GM21528 (cell line): ENCODE results near the gene CGNL1.

ENCODE experiments used
- ATAC-seq: cut with Tn5 transposase; IDR thresholded peaks from one replicate; pipeline ENCODE4 v1.9.1; 2021; ENCODE audit warnings: mild to moderate bottlenecking, moderate library complexity; ENCODE audit not compliant: unreplicated experiment, low FRiP score

The CGNL1 gene

GRCh38 chr15:57419335-57419734 lies 43.0 kb downstream of the CGNL1 start:
- no peak for ATAC-seq

DNA sequence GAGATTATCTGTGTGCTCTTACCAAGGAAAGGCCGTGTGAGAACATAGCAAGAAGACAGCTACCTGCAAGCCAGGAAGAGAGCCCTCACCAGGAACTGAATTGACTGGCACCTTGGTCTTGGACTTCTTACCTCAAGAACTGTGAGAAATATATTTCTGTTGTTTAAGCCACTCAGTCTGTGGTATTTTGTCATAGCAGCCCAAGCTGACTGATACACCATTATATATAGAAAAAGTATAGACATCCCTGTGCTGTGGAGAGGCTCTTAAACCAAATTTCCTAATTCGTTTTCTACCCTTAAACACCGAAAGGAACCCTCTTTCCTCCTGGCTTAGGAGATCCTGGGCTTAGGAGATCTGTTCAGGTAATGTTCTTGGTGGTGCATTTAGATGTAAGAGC lies 44.8 kb downstream of the CGNL1 start:
- ATAC-seq = no peak

DNA sequence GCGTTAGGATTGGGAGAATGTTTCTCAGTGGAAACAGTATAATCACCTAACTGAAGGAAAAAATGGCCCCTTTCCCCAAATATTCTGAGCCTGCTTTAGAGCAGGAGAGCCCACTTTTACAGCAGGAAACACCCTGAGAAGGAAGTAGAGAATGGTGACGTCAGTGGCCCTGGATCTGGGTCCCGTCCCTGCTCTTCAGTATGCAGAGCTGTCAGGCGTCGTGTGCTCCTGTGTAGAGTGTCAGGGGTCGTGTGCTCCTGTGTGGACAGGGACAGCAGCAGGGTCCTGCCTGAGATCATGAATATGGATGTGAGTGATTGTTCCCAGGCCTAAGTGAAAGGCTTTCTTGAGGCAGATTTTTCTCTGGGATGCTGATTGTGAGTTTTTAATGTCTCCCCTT lies 45.2 kb downstream of the CGNL1 start:
- ATAC-seq = no peak

DNA sequence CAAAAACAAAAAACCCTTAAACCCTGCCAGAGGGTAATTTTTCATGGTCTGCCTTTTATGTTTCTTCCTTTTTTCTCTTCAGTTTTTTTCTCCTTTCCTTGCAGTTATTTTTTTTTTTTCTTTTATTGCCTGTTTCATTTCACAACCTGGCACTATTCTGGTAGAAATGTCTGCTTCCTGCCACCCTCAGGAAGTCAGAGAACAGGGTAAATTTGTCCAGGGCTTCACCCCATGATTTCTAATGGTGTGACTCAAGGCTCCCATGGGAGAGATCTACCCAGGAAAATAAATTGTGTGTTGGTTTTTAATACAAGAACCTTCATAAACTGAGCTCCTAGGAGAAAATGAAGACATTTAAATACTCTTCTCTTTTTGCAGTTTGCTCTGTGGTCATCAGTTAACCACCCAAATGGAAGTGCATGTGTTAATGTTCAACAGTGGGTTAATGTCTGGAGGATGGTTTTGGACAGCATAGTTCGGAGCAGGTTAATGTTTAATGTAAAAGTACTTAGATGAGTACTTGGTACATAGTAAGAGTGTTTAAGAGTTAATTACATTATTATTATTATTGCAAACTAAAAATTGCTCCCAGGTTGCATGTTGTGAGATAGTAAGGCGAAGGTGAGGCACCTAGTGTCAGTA lies 45.9 kb downstream of the CGNL1 start:
- peak; percentile 81 for ATAC-seq

DNA sequence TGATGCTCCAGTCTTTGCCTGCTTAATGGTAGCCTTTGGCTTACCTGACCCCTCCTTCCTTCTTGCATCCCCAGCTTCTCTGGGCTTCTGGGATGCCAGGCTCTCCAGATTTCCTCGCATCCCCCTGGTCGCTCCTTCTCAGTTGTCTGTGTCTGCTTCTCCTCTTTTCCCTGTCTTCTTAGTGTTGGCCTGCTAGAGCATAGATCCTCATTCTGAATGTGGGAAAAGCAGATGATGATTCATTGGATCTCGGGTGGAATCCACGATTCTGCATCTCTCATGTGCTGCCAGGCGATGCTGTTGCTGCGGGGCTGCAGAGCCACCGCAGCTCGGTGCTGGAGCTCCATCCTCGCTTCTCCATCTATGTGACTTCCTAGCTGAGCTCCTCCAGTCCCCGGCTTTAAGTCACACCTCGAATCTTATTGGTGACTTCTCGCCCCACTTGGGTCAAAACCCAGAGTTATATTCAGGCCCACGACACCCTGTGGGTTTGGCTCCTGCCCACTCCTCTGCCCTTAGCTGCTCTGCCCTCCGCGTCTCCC lies 47.4 kb downstream of the CGNL1 start:
- no peak for ATAC-seq

GRCh38 chr15:57424628-57425405 lies 48.5 kb downstream of the CGNL1 start:
- ATAC-seq = no peak

DNA sequence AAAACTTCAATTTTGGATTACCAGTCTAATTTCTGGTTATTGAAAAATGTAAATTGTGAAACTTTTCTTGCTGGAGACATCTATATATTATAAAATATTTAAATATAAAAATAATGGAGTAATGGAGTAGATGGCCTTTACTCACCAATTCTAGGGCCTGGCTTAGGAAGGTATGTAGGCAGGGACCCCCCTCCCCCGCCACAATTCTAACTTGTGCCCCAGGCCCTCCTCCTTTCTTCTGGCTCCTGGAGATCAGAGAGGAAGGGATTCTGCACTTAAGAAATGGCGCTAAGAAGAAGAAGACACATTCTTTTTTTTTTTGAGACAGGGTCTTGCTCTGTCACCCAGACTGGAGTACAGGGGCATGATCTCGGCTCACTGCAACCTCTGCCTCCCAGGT lies 49.5 kb downstream of the CGNL1 start:
- no peak for ATAC-seq

DNA sequence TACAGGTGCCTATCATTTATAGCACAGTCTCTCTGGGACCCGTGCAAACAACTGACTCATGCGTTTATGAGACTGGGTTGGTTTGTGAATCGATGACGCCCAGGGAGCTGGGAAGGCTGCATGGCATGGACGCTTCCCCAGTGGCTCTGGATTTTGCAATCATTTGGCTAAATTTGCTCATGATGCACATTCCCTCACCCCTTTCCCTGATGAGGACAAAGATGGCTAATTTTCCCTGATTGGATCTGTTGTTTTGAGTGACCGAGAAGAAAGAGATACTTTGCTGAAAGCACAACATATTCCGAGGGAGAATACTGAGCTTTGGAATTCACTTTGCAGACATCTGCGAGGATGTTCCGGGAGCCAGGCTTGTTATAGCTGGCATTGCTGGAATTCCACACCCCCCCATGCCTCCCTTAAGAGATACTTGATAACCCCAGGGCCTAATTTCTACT lies 51.1 kb downstream of the CGNL1 start:
- ATAC-seq = no peak

- ATAC-seq = no peak
These were observed 55.9 kb downstream of the CGNL1 start for GRCh38 chr15:57432141-57432741.

DNA sequence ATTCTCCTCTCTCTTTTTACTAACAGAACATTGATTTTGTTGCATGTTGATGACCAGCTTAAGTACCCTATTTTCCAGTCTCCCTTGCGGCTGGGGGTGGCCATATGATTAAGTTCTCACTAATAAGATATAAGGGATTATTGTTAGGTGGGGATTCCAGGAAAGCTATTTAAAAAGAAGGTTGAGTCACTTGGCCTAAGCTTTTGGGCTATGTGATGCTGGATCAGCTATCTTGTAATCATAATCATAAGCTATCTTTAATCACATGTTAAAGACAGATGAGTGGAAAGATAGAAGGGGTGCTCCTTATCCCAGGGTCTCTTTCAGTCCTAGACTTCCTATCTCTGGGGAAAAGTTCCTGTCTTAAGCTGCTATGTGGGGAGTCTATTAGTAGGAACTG lies 59.9 kb downstream of the CGNL1 start:
- ATAC-seq = no peak

GRCh38 chr15:57436961-57437360 lies 60.7 kb downstream of the CGNL1 start:
- ATAC-seq = no peak

GRCh38 chr15:57437564-57437963 lies 61.3 kb downstream of the CGNL1 start:
- ATAC-seq = no peak

DNA sequence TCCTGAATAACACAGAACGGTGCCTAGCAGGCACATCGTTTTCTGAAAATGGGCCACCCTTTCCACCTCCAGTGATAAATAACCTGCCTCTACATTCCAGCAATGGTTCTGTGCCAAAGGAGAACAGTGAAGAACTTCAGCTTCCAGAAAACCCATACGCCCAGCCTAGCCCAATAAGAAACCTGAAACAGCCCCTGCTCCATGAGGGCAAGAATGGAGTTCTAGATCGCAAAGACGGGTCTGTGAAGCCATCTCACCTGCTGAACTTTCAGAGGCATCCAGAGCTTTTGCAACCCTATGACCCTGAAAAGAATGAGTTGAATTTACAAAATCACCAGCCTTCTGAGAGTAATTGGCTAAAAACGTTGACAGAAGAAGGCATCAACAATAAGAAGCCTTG lies 61.9 kb downstream of the CGNL1 start:
- no peak for ATAC-seq

DNA sequence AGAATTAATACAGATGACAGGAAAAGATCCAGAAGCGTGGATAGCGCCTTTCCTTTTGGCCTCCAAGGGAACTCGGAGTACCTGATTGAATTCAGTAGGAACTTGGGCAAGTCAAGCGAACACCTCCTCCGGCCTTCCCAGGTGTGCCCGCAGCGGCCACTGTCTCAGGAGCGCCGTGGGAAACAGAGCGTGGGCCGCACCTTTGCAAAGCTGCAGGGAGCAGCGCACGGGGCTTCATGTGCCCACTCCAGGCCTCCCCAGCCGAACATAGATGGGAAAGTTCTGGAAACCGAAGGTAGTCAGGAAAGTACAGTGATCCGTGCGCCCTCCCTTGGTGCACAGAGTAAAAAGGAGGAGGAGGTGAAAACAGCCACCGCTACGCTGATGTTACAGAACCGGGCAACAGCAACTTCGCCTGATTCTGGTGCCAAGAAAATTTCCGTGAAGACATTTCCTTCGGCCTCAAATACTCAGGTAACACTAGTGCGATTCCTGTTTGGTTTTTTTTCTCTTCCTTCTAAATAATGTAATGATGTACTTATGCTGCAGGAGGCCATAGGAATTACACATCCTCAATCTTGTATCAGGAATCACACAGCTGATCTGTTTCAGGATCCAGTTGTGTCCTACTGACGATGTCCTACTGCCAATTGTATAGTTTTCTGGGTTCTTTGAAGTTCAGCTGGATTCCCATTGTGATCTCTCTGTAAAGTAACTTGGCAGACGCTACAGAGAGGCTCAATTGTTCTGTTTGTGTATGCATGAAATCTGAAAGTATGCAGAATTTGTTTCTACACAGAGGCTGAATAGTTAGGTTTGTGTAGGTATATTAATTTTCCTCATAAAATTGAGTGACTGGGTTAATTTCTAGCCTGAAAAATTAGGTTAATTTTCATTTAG lies 63.1 kb downstream of the CGNL1 start:
- no peak for ATAC-seq

GRCh38 chr15:57440167-57440566 lies 63.9 kb downstream of the CGNL1 start:
- no peak for ATAC-seq

DNA sequence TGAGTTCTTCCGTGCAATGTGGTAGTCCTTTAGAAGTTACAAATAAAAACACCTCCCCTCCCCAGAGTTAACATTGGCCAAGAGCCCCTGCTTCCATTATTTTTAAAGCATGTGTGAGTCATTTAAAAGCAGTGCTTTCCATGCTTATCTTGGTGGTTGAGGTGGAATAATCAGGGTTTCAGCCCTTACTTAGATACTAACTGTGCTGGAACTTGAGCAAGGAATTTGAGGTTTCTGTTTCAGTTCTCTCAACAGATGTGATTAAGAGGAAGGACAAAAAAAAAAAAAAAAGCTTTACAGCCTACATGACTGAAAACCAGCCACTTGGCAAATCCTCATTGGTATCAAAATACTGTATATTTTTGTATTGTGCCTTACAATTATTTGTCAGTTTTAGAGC lies 64.5 kb downstream of the CGNL1 start:
- ATAC-seq = no peak

GRCh38 chr15:57442335-57442734 lies 66.0 kb downstream of the CGNL1 start:
- no peak for ATAC-seq

DNA sequence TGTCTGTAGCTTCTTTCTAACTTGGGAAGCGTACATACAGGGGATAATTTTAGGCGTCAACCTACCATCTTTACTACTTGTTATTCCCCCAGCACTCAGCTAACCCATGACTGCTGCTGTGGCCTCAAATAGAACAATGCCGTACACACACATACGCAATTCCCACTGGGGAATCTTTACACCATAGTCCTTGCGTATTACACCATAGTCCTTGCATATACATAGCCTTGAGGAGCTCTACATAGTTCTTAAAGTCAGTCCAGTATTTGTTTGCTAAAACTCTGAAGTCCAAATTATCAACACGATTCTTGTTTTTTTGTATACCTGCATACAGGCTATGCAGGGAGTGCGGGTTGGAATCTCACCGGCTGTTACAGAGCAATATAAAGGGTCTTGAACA lies 67.2 kb downstream of the CGNL1 start:
- no peak for ATAC-seq

DNA sequence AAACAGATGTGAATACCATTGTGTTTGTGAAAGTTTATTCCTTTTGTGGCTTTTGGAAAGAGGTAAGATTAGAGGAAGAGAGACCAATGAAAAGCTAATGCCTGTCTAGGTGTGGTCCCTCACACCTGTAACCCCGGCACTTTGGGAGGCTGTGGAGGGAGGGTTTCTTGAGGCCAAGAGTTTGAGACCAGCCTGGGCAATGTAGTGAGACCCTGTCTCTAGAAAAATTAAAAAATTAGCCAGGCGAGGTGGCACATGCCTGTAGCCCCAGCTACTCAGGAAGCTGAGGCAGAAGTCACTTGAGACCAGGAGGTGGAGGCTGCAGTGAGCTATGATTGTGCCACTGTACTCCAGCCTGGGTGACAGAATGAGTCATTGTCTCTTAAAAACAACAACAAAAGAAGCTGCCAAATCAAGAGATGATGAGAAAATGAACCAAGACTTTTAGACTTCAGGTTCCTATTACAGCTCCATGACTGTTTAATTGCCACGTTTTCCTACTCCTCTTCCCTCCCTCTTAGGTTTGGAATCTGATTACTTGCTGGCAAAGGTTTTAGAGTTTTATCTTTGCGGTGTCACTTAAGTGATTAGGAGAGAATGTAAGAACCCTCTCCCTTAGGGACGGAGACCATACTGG lies 68.7 kb downstream of the CGNL1 start:
- no peak for ATAC-seq

DNA sequence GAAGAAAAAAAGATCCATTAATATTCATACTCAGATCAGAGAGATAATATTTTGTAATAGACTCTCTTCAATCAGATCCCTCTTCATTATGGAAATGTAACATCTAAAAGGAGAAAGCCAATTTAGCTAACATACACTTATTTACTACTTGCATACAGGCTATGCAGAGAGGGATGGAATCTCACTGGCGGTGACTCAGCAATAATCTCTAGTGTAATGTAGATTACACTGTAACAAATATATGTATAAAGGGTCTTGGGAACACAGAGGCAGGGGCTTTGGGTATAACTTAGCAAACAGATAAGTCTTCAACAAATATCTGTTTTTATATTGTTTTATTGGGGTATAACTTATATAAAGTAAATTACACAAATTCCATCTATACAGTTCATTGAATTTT lies 69.6 kb downstream of the CGNL1 start:
- no peak for ATAC-seq
